GM18517 (cell line): ENCODE data around the gene STK36.

Experiments used
- ATAC-seq: cut with Tn5 transposase; IDR thresholded peaks from one replicate; pipeline ENCODE4 v1.9.1; 2021; ENCODE audit warnings: mild to moderate bottlenecking, moderate library complexity; ENCODE audit not compliant: unreplicated experiment

Gene STK36

DNA sequence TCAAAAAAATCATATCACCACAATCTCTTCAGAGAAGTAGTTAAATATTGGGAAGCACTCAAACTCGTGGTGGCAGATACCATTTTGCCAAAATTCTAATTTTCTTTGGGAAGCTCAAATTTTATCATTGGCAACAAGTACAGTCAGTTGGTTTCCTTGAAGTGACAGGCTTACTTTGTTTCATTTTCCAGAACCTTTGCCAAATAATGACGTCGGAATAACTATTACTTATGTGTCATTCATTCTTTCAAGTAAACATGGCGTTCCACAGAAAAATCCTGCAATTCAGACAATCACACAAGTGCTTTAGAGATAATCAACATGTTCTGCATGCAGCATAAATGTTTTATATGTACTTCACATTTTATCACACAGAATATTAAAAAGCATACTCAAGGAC, 44.2 kb downstream of the STK36 start:
- no peak for ATAC-seq

DNA sequence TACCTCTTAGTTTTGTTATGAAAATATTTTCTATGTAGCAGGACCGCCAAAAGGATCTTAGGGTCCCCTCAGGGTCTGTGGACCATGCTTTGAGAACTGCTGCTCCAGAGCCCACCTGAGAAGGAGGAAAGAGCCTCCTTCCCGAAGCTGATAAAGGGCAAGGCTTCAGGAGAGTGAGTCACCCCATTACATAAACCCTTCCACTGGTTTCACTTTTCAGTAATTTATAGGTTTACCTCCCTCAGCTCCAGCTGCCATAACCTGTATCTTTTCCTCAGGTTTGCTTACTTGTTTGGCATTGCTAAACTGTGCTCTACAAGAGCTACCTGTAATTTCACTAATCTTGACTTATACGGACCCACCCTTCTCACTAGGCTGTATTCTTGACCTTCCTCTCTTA, 45.4 kb downstream of the STK36 start:
- no peak for ATAC-seq

DNA sequence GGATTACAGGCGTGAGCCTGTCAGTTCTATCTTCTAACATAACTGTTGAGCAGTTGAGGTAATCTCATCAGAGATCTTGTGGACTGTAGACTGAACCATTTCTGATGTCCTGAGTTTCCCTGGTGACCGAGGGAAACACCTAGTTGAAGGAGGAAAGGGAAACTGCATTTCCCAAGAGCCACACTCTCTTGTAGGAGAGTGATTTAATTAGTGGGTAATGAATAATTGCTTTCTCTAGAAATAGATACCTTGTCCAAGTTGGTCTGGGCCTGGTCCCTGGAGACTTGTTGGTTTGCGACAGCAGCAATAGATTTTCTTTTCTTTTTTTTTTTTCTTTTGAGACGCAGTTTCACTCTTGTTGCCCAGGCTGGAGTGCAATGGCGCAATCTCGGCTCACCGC, 46.2 kb downstream of the STK36 start:
- no peak for ATAC-seq

DNA sequence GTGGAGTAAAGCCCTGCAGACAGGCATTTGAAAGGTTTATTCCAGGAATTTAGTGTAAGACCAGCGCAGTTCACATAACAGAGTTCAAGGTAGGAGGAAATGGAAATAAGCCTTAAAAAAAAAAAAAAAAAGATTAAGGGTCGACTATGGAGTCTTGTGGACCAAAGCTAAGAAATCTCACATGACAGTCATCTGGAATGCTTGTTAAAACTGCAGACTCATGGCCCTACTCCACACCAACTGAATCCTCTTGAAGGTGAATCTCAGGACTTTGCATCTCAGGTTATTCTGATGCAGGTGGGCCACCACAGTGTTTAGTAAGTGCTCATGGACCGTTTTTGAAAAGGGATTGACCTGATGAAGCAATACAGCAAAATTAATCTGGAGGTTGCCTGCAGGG, 47.6 kb downstream of the STK36 start:
- no peak for ATAC-seq

DNA sequence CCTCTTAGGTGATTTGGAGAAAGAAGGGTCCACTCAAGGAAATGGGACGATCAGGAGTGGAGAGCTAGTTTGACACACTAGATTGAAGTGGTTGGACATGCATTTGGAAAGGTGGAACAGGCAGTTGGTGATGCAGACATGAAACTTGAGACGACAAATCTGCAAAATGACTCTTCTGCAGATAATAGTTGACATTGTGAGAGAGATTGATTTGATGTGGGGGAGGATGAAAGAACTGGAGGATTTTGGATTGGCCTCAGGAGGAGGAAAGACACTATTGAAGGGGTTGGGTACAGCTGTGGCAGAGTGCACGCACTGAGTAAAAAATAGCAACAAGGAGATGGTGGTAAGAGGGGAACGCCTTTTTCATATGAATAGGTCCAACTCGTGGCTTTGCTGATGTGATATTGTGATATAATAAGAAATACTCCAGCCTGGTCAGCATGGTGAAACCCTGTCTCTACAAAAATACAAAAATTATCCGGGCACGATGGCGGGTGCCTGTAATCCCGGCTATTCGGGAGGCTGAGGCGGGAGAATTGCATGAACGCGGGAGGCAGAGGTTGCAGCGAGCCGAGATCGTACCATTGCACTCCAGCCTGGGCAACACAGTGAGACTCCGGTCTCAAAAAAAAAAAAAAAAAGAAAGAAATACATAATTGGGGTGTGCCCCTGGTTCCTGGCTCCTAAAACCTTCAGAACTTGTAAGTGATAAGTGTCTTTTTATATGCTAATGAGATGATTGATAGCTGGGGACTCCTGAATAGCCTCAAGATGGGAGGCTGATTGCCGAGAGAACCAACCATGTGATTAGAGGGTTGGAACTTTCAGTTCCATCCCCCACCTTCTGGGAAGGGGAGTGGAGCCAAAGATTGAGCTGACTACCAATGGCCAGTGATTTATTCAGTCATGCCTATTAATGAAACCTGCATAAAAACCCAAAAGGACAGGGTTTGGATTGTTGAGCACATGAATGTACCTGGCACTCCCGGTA, 48.5 kb downstream of the STK36 start:
- no peak for ATAC-seq

DNA sequence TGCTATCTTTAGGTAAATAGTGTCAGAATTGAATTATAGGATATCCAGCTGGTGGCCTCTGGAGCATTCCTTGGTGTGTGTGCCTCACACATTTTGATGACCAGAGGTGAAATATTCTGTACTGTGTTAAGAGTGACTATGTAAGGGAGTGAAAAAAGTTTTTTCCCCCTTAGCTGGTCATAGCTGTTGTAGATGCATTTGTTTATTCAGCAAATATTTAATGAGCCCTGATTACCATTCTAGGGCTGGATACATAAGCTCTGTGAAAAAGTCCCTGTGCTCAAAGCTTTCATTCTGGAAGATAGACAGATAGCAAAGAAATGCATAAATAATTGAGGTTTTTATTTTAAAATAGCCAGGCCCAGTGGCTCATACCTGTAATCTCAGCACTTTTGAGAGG, 49.6 kb downstream of the STK36 start:
- no peak for ATAC-seq

DNA sequence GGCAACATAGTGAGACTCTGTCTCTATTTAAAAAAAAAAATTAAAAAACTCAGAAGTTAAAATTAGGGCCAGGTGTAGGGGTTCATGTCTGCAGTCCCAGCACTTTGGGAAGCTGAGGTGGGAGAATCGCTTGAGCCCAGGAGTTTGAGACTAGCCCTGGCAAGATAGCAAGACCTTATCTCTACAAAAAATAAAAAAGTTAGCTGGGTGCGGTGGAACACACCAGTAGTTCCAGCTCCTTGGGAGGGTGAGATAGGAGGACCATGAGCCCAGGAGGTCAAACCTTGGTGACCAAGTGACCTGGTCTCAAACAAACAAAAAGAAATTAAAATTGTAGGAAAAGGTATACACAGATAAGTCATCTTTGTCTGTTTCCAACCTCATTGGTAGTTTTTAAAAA, 50.0 kb downstream of the STK36 start:
- no peak for ATAC-seq

DNA sequence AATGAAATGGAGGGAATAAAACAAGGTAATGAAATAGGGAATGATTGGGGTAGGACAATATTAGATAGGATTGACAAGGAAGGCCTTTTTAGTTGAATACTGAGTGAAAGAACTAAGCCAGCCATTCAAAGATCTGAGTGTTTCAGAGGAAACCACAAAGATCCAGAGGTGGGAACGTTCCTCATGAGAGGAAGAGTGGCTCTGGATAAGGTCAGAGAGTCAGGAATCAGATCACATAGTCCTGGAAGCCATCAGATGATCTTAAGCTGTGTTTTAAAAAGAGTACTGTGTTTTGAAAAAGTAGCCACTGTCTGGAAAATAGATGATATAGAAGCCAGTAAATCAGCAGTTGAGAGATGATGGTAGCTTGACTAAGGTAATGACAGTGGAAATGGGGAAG, 50.5 kb downstream of the STK36 start:
- no peak for ATAC-seq

DNA sequence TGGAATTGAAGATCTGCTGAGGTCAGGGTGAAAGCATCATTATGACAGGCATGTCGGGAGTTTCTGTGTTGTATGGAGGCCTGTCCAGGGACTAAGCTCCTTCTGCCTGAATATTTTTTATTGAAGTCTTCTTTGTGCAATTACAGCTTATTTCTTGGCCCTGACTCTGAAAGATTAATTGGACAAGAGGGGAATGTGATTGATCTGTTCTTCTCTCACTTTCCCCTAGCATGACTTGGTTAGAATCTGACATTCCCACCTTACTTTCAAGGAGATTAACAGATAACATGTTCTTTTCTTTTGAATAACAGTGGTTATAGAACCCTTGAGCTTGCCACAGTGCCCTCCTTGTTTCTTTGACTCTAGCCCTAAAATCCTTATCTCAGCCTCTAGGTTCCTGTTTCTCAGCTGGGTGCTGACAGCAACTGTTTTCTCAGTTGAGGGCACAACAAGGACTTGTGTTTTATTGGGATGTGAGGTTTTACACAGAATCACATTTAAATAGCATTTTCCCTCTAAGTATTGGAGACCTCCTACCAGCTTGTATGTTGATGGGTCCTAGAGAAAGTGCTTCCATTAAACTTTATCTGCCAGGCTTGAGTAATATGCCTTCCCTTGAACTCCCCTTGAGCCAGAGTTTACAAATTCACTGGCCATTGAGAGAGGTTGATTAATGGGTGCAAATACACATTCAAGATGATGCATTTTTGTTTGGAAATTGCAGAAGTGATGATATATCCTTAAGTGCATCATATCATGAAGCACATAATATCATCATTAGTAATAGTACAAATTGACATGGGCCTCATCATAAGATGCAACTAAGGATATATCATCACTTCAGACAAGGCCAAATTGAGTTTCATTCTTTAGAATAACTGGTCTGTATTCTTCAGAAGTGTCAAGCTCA, 51.2 kb downstream of the STK36 start:
- ATAC-seq, result no peak

DNA sequence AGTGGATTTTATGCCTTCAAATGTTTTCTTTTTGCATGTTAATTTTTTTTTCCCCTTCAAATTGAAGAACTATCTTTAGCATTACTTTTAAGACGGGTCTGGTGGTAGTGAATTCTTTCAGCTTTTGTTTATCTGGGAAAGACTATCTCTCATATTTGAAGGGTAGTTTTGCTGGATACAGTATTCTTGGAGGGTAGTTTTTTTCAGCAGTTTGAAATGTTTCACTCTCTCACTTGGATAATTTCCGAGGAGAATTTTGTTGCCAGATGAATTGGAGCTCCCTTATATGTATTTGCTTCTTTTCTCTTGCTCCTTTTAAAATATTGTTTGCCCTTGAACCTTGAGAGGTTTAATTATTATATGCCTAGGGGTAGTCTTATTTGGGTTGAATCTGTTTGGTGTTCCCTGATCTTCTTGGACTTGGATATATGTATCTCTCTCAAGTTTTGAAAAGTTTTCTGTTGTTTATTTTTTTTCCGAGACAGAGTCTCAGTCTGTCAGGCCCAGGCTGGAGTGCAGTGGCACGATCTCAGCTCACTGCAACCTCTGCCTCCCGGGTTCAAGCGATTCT, 54.2 kb downstream of the STK36 start:
- no peak for ATAC-seq

DNA sequence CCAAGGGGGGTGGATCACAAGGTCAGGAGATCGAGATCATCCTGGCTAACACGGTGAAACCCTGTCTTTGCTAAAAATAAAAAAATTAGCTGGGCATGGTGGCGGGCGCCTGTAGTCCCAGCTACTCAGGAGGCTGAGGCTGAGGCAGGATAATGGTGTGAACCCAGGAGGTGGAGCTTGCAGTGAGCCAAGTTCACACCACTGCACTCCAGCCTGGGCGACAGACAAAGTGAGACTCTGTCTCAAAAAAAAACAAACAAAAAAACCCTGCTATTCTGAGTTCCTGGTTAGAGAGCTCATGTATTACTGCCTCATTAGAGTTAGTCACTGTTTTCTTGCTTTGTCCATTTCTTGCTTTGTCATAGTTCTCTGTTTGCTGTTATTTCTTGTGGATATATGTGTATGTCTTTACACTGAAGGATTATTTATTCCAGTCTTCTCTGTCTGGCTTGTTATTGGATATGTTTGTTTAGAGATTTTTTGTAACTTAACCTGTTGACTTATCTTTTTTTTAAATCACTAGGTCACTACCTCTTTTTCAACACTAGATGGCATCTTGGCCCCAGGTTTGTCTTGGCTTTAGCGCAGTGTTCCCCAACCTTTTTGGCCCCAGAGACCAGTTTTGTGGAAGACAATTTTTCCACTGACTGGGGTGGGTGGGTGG, 55.7 kb downstream of the STK36 start:
- ATAC-seq, result no peak

DNA sequence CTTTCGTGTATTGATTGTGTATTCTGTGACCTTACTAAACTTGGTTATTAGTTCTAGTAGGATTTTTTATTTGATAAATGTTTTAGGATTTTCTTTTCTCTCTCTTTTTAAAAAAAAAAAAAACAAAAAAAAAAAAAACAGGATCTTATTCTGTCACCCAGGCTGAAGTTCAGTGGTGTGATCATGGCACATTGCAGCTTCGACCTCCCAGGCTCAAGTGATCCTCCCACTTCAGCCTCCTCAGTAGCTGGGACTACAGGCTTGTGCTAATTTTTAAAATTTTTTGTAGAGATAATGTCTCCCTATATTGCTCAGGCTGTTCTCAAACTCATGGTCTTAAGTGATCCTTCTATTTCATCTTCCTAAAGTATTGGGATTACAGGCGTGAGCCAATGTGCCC, 57.8 kb downstream of the STK36 start:
- ATAC-seq, result no peak

DNA sequence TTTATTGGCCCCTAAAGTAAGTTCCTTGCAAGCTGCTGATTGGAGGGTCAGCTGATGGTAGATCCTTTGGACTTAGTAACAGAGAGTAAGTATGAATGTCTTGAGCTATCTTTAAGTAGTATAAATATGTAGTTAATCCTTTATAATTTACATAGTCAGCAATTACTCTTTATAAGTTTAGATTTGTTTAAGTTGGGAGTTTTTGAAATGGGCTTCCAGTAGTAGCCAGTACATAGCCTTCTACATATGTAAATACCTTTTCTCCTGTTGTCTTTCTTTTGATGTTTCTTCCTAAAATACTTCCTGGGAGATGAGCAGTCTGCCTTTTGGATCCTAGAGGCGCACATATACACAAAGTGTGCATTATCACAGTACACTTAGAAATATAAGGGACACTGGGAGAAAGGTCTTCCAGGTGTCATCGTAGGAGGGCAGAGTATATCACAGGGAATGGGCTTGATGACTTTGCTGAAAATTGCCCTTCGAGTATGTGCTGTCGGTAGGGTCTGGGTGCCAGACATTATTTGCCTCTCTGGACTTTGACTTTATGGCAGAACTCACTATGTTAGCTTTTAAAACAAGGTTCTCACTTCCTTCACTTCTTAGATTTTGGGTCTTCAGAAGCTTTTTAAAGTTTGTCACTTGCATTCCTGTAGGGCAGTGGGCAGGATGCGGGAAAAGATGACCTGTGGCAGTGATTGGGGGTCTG, 60.3 kb downstream of the STK36 start:
- ATAC-seq, result no peak

DNA sequence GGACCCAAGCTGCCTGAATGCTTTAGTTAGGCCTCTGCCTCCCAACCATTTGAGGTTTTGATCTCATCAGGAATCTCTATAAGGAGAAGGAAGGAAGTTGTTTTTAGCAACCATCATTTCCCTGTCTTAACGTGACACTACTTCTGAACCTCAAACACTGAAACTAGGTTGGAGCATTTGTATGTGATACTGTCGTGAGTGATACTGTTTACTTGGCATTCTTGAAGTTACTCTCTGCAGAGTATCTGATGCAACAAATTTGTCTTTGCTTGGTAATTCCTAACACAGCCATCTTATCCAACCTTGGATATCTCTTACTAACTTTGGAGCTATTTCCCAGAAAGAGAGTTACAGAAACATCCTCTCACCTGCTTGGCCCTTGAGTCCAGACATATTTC, 60.9 kb downstream of the STK36 start:
- ATAC-seq, result no peak

DNA sequence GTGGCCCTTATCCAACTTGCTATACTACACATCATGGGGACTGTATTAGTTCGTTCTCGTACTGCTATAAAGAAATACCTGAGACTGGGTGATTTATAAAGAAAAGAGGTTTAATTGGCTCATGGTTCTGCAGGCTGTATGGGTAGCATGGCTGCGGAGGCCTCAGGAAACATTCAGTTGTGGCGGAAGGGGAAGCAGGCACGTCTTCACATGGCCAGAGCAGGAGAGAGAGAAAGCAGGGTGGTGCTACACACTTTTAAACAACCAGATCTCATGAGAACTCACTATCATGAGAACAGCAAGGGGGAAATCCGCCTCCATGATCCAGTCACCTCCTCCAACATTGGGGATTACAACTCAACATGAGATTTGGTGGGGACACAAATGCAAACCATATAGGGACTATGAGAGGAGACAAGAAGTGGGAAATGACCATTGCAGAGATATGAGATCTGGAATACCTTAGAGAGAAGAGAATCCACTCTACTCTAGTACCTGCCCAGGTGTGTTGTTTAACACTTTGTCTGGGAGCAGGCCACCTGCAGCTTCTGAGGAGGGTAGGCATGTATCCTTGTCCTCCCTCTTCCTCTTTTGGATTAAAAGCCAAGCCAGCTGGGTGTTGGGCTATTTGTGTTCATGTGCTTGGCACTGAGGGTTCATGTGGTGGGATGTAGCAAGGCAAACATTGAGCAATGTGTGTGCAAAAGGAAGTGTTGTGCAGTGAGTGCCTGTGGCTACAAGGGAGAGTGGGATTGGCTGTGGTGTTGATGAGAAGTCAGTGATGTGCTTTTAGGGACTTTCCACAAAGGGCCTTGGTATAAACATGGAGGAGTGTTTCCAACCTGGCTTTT, 61.5 kb downstream of the STK36 start:
- peak; percentile 73 for ATAC-seq

DNA sequence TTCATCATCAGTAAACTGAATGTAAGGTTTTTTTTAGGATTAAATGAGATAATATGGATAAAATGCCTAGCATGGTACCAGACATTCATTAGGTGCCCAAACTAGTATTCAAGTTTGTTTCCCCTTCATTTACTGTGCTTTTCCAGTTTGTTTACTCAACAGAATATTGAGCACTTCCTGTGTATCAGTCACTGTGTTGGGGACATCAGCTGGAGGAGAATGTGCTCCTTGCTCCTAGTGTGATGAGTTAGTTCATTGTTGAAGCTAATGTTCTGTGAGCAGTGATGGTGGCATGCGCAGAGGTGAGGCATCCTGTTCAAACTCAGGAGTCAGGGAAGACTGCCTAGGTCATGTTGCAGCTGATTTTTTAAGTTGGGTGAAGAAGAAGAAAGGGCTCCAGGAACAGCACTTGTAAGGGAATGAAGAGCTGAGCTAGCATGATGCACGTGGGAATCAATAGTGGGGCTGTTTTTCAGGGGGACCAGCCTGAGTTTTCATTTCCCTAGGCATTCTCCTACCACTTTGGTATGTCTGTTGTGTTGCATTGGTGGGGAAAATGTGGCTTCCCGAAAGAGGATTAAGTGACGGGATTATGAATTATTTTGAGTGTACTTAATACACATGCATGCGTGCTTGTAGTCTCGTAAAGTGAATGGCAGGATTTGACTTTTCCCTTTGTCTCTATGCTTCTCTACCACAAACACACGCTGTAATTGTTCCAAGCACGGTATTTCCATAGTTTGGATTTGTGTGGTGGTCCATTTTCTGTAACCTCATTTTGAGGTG, 62.5 kb downstream of the STK36 start:
- no peak for ATAC-seq

DNA sequence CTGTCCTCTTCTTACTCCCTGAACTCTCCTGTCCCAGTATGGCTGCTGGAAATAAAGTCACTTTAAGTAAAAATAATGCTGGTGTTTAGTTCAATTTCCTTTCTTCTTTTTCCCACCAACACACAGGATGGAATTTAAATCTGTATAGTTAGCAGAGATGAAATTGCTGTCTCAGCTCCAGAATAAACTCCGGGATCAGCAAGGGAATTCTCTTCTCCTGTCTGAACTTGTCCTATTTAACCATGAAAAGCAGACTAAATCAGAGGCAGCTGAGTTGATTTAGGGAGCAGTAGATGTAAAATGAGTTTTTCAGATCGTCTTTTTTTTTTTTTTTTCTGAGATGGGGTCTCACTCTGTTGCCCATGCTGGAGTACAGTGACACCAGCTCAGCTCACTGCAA, 64.6 kb downstream of the STK36 start:
- no peak for ATAC-seq

DNA sequence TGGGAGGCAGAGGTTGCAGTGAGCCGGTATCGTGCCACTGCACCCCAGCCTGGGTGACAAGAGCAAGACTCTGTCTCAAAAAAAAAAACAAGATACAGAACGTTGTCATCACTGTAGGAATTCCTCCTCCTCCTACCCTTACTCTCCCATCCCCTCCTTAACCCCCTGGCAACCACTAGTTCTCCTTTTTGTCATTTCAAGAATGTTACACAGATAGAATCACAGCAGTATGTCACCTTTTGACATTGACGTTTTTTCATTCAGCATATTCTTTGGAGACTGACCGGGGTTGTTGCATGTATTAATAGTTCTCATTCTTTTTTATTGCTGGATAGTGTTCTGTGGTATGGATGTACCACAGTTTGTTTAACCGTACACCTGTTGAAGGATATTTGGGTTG, 71.2 kb downstream of the STK36 start:
- no peak for ATAC-seq

DNA sequence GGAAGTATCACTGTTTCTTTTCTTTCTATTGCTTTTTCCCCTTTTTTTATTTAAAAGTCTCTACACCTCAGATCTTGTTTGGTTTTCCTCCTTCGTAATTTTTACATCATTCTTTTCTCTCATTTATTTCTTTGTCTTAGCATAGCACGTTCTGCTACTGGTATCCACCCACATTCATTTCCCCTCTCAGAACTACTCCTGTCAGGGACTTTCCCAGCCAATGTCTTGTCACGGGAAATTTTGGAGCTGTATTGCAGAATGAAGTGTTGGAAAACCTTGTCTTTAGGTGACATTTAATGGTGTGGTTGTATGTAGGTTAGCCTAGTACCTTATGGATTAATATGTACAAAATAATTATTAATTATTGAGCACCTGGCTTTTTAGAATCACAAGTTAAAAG, 72.7 kb downstream of the STK36 start:
- no peak for ATAC-seq
